Measurements from ENCODE around the gene TBC1D22B.

- TF ChIP-seq ZFP36 (IDR thresholded peaks at IDR 0.05; ENCODE audit: borderline replicate concordance, partially characterized antibody) (no peak), PBX3 (IDR thresholded peaks at IDR 0.05) (no peak), FOSL2 (IDR thresholded peaks at IDR 0.05) (no peak), FOSL2 (CRISPR knock-in tag; IDR thresholded peaks at IDR 0.05) (no peak), JUN (IDR thresholded peaks at IDR 0.05) (no peak), CTCF (IDR thresholded peaks at IDR 0.05) (no peak), MAX (IDR thresholded peaks at IDR 0.05) (no peak), POLR2A (IDR thresholded peaks at IDR 0.05; ENCODE audit: low read length) (no peak), CEBPB (IDR thresholded peaks at IDR 0.05) (no peak), CHD2 (IDR thresholded peaks at IDR 0.05; ENCODE audit: low read length, partially characterized antibody) (no peak), RFX5 (IDR thresholded peaks at IDR 0.05) (no peak)
These were observed 19.2 kb upstream of the TBC1D22B start for GRCh38 chr6:37238381-37238780.
